GM23338 (cell line): Measurements from ENCODE around the gene MPZL1. TPM values are rescaled to one million over a fixed set of nuclear protein-coding genes. Genes with fewer than 3 reads are reported as not detected.

ENCODE experiments used
- ATAC-seq: fragments of 200-7000 bp; cut with Tn5 transposase; 3 replicates; pipeline ENCODE4 v1.9.1; 2020
- DNase-seq: peaks from one replicate; pipeline ENCODE4 v3.0.0-alpha.2; 2015; ENCODE audit warnings: low spot score
- H2AFZ ChIP-seq: fragments of 200-600 bp; sonication (generic); 2 replicates; pipeline ENCODE4 v1.8.0; 2016; ENCODE audit warnings: antibody characterized with exemption, mild to moderate bottlenecking, moderate library complexity
- H3F3A ChIP-seq: fragments of 200-600 bp; sonication (generic); replicated peaks from 2 replicates; pipeline ENCODE4 v1.8.0; 2017; ENCODE audit warnings: antibody characterized with exemption, mixed run types, low read depth
- H3K27ac ChIP-seq: fragments of 200-600 bp; sonication (generic); 2 replicates; pipeline ENCODE4 v1.6.1; 2016; ENCODE audit warnings: low read depth
- H3K27me3 ChIP-seq: fragments of 200-600 bp; sonication (generic); 2 replicates; pipeline ENCODE4 v1.8.0; 2016; ENCODE audit warnings: mild to moderate bottlenecking, mixed run types, moderate library complexity; ENCODE audit not compliant: insufficient read depth
- H3K36me3 ChIP-seq: fragments of 200-600 bp; sonication (generic); 2 replicates; pipeline ENCODE4 v1.8.0; 2016; ENCODE audit warnings: mild to moderate bottlenecking; ENCODE audit not compliant: insufficient read depth
- H3K4me1 ChIP-seq: fragments of 200-600 bp; sonication (generic); 2 replicates; pipeline ENCODE4 v1.8.0; 2016; ENCODE audit warnings: mild to moderate bottlenecking, moderate library complexity; ENCODE audit not compliant: insufficient read depth
- H3K4me2 ChIP-seq: fragments of 200-600 bp; sonication (generic); 2 replicates; pipeline ENCODE4 v1.7.1; 2017; ENCODE audit warnings: mixed run types
- H3K4me3 ChIP-seq: fragments of 200-600 bp; sonication (generic); 2 replicates; pipeline ENCODE4 v1.6.1; 2016; ENCODE audit warnings: mixed run types
- H3K79me2 ChIP-seq: fragments of 200-600 bp; sonication (generic); replicated peaks from 2 replicates; pipeline ENCODE4 v1.8.0; 2017; ENCODE audit warnings: mild to moderate bottlenecking; ENCODE audit not compliant: insufficient read depth
- H3K9me2 ChIP-seq: fragments of 200-600 bp; sonication (generic); 2 replicates; pipeline ENCODE4 v1.8.0; 2017; ENCODE audit not compliant: insufficient read depth
- H4K20me1 ChIP-seq: fragments of 200-600 bp; sonication (generic); replicated peaks from 2 replicates; pipeline ENCODE4 v1.8.0; 2017; ENCODE audit warnings: mild to moderate bottlenecking; ENCODE audit not compliant: insufficient read depth
- H3K27ac Mint-ChIP-seq: 2 replicates; pipeline ENCODE4 v1.8.0; 2020; ENCODE audit warnings: inconsistent platforms, mild to moderate bottlenecking, moderate library complexity, mixed read lengths
- H3K27me3 Mint-ChIP-seq: 3 replicates; pipeline ENCODE4 v1.8.0; 2022; ENCODE audit warnings: low read depth, mild to moderate bottlenecking, moderate library complexity, mixed read lengths, inconsistent platforms; ENCODE audit not compliant: insufficient read depth, poor library complexity
- H3K36me3 Mint-ChIP-seq: 3 replicates; pipeline ENCODE4 v1.8.0; 2021; ENCODE audit warnings: low read depth, mild to moderate bottlenecking, inconsistent platforms, moderate library complexity, mixed read lengths
- H3K4me1 Mint-ChIP-seq: 3 replicates; pipeline ENCODE4 v1.8.0; 2020; ENCODE audit warnings: mild to moderate bottlenecking, inconsistent platforms, mixed read lengths
- H3K4me3 Mint-ChIP-seq: 3 replicates; pipeline ENCODE4 v1.8.0; 2021; ENCODE audit warnings: moderate library complexity, mild to moderate bottlenecking, inconsistent platforms, mixed read lengths
- H3K9me3 Mint-ChIP-seq: 3 replicates; pipeline ENCODE4 v1.8.0; 2020; ENCODE audit warnings: moderate library complexity, mild to moderate bottlenecking, inconsistent platforms, mixed read lengths
- EZH2 ChIP-seq: fragments of 200-600 bp; sonication (generic); IDR thresholded peaks from one replicate; pipeline ENCODE4 v1.8.0; 2017; ENCODE audit warnings: antibody characterized with exemption, mild to moderate bottlenecking, low read depth; ENCODE audit not compliant: unreplicated experiment
- POLR2AphosphoS5 ChIP-seq: IDR thresholded peaks from 2 replicates; pipeline ENCODE4 v1.6.1; 2016; ENCODE audit warnings: antibody characterized with exemption, low read depth
- REST ChIP-seq: IDR thresholded peaks from one replicate; pipeline ENCODE4 v1.6.1; 2018; ENCODE audit warnings: antibody characterized with exemption; ENCODE audit not compliant: unreplicated experiment
- ZNF114 ChIP-seq: fragments of 250-450 bp; sonication (Bioruptor Pico); IDR thresholded peaks from 2 replicates; pipeline ENCODE4 v1.5.0; 2020; ENCODE audit warnings: mild to moderate bottlenecking, moderate library complexity
- ZNF331 ChIP-seq: fragments of 250-450 bp; sonication (Bioruptor Pico); IDR thresholded peaks from 2 replicates; pipeline ENCODE4 v1.5.0; 2020; ENCODE audit warnings: low read depth, mild to moderate bottlenecking, moderate library complexity
- ZNF462 ChIP-seq: fragments of 250-450 bp; sonication (Bioruptor Pico); IDR thresholded peaks from 2 replicates; pipeline ENCODE4 v1.5.0; 2020; ENCODE audit warnings: mild to moderate bottlenecking, moderate library complexity
- polyA plus RNA-seq: library from polyadenylated mRNA; unstranded; fragments of >200 nt; fragmentation: Nextera tagmentation; extraction: Ambion mirVana; gene quantifications from 2 replicates; pipeline ENCODE4 v1.2.1, GENCODE V29; 2016
- total RNA-seq: library from RNA; depleted of rRNA; stranded (reverse); fragments of >200 nt; shearing (Covaris generic); gene quantifications from 2 replicates; pipeline ENCODE4 v1.2.3, GENCODE V29; 2014

The MPZL1 gene
- total and polyA plus RNA-seq, 2 experiments from 2014 or later = 35.1 to 85.1 TPM

- ATAC-seq (no peak), DNase-seq (no peak)
- Histone ChIP-seq H3K4me3 (no peak overlapping the region), H3K4me1 (no peaks in the 10 kb centered on the region), H3K79me2 (no peaks in the 10 kb centered on the region), H3K36me3 (peaks cover 18% of the 10 kb centered on the region; the same call in 1 of the 2 replicates), H3K9me2 (no peaks in the 10 kb centered on the region), H3K27me3 (no peaks in the 10 kb centered on the region), H3F3A (no peaks in the 10 kb centered on the region), H3K27ac (no peak overlapping the region), H2AFZ (no peak overlapping the region), H3K4me2 (no peak overlapping the region), H4K20me1 (peaks cover 10% of the 10 kb centered on the region)
- H3K4me1 Mint-ChIP-seq = no peaks in the 10 kb centered on the region
- H3K4me3 Mint-ChIP-seq = no peak overlapping the region
- H3K36me3 Mint-ChIP-seq = peaks cover 45% of the 10 kb centered on the region
- H3K27me3 Mint-ChIP-seq = no peaks in the 10 kb centered on the region
- no peak for TF ChIP-seq ZNF114 (CRISPR knock-in tag)
- TF ChIP-seq EZH2 = no peak
- TF ChIP-seq POLR2AphosphoS5 = no peak
- TF ChIP-seq ZNF331 (CRISPR knock-in tag) = no peak
- no peak for TF ChIP-seq ZNF462 (CRISPR knock-in tag)
- TF ChIP-seq REST = no peak
- no peak overlapping the region for H3K27ac Mint-ChIP-seq
- H3K9me3 Mint-ChIP-seq = no peaks in the 10 kb centered on the region; the same call in 2 of the 3 replicates
These were observed 67.7 kb downstream of the MPZL1 start for GRCh38 chr1:167789501-167789900.
